OCI-LY1 (cell line): ENCODE results near the gene CDH8.

Source experiments
- EZH2 ChIP-seq: fragments of 200-600 bp; sonication (generic), shearing (Covaris generic); IDR thresholded peaks from 2 replicates; pipeline ENCODE4 v1.8.0; 2017; ENCODE audit warnings: borderline replicate concordance, mixed run types, mild to moderate bottlenecking, antibody characterized with exemption, low read length, moderate library complexity, mixed read lengths
- TF ChIP-seq, protein P1 (sequence below): fragments of 200-600 bp; sonication (generic), shearing (Covaris generic); IDR thresholded peaks from 2 replicates; pipeline ENCODE4 v1.5.1; 2017; ENCODE audit warnings: mild to moderate bottlenecking, antibody characterized with exemption, low read length, moderate library complexity, mixed read lengths

GRCh38 chr16:61926766-61927165, 109.5 kb downstream of the CDH8 start:
- TF ChIP-seq EZH2: no peak
- TF ChIP-seq, protein P1, sequence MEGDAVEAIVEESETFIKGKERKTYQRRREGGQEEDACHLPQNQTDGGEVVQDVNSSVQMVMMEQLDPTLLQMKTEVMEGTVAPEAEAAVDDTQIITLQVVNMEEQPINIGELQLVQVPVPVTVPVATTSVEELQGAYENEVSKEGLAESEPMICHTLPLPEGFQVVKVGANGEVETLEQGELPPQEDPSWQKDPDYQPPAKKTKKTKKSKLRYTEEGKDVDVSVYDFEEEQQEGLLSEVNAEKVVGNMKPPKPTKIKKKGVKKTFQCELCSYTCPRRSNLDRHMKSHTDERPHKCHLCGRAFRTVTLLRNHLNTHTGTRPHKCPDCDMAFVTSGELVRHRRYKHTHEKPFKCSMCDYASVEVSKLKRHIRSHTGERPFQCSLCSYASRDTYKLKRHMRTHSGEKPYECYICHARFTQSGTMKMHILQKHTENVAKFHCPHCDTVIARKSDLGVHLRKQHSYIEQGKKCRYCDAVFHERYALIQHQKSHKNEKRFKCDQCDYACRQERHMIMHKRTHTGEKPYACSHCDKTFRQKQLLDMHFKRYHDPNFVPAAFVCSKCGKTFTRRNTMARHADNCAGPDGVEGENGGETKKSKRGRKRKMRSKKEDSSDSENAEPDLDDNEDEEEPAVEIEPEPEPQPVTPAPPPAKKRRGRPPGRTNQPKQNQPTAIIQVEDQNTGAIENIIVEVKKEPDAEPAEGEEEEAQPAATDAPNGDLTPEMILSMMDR: no peak
